Neural crest cell (in vitro differentiated cells): Measurements from ENCODE around the gene FRMD4A. TPM values are rescaled to one million over a fixed set of nuclear protein-coding genes. Genes with fewer than 3 reads are reported as not detected.

Experiments used
- DNase-seq: peaks from one replicate; pipeline ENCODE4 v3.0.0; 2021; ENCODE audit warnings: low read depth, mixed read lengths, low spot score
- H3K27ac Mint-ChIP-seq: one replicate; pipeline ENCODE4 v1.8.0; 2021; ENCODE audit warnings: mild to moderate bottlenecking, mixed read lengths; ENCODE audit not compliant: unreplicated experiment
- H3K27me3 Mint-ChIP-seq: 2 replicates; pipeline ENCODE4 v1.8.0; 2021; ENCODE audit warnings: low read depth, mild to moderate bottlenecking, mixed read lengths
- H3K36me3 Mint-ChIP-seq: 2 replicates; pipeline ENCODE4 v1.8.0; 2021; ENCODE audit warnings: low read depth, mild to moderate bottlenecking, mixed read lengths
- H3K4me1 Mint-ChIP-seq: 2 replicates; pipeline ENCODE4 v1.8.0; 2021; ENCODE audit warnings: mixed read lengths
- H3K4me3 Mint-ChIP-seq: one replicate; pipeline ENCODE4 v1.8.0; 2021; ENCODE audit warnings: mild to moderate bottlenecking, mixed read lengths
- H3K9me3 Mint-ChIP-seq: 2 replicates; pipeline ENCODE4 v1.8.0; 2021; ENCODE audit warnings: mixed read lengths
- CTCF ChIP-seq: fragments of 200-600 bp; sonication (generic); conservative IDR thresholded peaks from 2 replicates; pipeline ENCODE4 v1.5.0; 2021; ENCODE audit warnings: antibody characterized with exemption, mild to moderate bottlenecking
- total RNA-seq: library from RNA; stranded (reverse); gene quantifications from 2 replicates; pipeline ENCODE4 v1.2.1, GENCODE V29; 2021

FRMD4A gene
- total RNA-seq, 1 donor from 2014 or later: 65.3 TPM

DNA sequence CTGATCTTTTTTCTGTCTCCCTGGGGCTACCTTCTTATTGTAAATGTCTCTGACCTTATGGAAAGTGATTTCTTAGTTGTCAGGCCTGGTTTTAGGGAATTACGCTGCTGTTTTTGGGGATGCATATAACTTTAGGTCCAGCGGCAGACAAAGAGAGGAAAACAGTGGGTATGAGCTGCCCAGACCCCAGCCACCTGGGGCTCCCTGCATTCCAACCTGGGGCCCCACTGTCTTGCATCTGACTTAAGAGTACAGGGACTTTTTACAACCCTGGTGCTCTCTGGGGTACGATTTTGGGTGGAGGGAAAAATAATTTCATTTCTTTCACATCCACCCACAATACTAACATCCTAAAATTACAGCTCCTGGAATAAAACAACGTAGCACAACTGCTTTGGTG, 624.5 kb downstream of the FRMD4A start:
- Mint-ChIP-seq H3K4me1 (peaks cover 88% of the 10 kb centered on the region), H3K4me3 (peak overlapping the region; percentile 88), H3K9me3 (no peaks in the 10 kb centered on the region), H3K36me3 (peaks cover 21% of the 10 kb centered on the region), H3K27me3 (peaks cover 73% of the 10 kb centered on the region), H3K27ac (no peak overlapping the region)
- no peak for TF ChIP-seq CTCF
- no peak for DNase-seq

DNA sequence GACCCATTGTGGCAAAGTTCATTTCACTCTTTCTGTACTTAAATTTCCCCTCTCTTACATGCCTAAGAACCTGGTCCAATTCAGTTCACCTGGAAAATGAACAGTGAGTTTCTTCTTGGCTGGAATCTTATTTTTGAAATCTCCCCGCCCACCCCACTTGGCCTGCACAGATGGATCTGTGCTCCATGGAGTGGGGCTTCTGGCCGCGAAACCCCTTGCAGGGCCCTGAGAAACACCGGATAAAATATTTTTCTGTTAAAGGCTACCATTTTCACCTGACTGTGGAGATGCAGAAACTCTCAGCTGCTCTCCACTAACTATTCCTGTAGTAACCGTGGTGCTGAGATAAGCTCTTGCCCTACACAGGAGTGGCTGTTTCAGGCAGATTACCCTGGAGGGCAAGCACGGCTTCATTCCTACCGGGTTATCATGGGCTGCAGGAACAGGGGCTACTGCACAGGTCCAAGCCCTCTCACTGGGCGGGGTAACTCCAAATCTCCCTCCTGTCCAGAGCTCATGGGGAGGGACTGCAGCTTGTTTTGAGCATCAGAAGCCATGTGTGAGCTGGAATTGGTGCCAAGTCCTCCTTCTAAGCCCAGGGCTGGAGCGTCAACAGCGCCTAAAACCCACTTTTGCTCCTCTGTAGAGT, 625.1 kb downstream of the FRMD4A start:
- peak overlapping the region; percentile 88 for H3K4me3 Mint-ChIP-seq
- peaks cover 85% of the 10 kb centered on the region for H3K4me1 Mint-ChIP-seq
- DNase-seq: no peak
- H3K27ac Mint-ChIP-seq: no peak overlapping the region
- no peaks in the 10 kb centered on the region for H3K9me3 Mint-ChIP-seq
- no peak for TF ChIP-seq CTCF
- H3K36me3 Mint-ChIP-seq: peaks cover 21% of the 10 kb centered on the region
- H3K27me3 Mint-ChIP-seq: peaks cover 67% of the 10 kb centered on the region

- peaks cover 84% of the 10 kb centered on the region for H3K4me1 Mint-ChIP-seq
- no peaks in the 10 kb centered on the region for H3K9me3 Mint-ChIP-seq
- H3K27me3 Mint-ChIP-seq: peaks cover 61% of the 10 kb centered on the region
- H3K4me3 Mint-ChIP-seq: peak overlapping the region; percentile 88
- H3K36me3 Mint-ChIP-seq: peaks cover 23% of the 10 kb centered on the region
- DNase-seq: no peak
- TF ChIP-seq CTCF: no peak
- peak overlapping the region; percentile 74 for H3K27ac Mint-ChIP-seq
Observed at GRCh38 chr10:13704964-13705363, 625.8 kb downstream of the FRMD4A start.

- H3K27me3 Mint-ChIP-seq: peaks cover 52% of the 10 kb centered on the region
- TF ChIP-seq CTCF: no peak
- H3K27ac Mint-ChIP-seq: peak overlapping the region; percentile 35
- H3K36me3 Mint-ChIP-seq: peaks cover 28% of the 10 kb centered on the region
- no peak for DNase-seq
- peak overlapping the region; percentile 88 for H3K4me3 Mint-ChIP-seq
- peaks cover 78% of the 10 kb centered on the region for H3K4me1 Mint-ChIP-seq
- no peaks in the 10 kb centered on the region for H3K9me3 Mint-ChIP-seq
Observed at GRCh38 chr10:13703997-13704536, 626.7 kb downstream of the FRMD4A start.

DNA sequence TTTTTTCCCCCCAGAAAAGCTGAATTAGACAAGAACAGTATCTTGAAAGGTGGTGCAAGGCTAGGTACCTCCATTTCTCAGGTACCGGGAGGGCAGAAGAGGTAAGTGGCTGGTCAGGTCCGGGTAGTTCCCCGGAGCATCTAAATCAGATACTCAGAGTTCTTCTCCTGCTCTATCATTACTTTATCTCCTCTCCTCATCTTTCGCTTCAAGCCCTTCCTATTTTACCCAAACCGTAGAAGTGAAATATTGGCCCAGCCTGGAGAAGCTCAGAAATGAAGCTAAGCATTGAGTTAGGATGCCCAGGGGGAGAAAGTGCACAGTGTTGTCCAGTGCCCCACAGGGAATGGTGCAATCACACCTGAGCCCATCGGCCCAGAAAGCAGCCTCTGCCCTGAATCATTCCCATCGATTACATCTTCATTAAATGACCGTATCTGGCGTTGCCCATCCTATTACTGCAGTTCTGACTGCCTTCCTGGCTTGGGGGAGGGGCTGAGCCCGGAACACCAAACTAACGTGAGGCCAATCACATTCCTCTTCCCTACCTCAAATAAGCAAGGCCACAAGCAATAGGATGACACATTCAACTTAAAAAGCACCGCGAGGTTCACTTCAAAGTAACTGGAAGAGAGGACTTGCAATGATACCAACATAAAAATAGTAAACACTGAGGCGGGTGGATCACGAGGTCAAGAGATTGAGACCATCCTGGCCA, 627.5 kb downstream of the FRMD4A start:
- peaks cover 45% of the 10 kb centered on the region for H3K27me3 Mint-ChIP-seq
- peaks cover 70% of the 10 kb centered on the region for H3K4me1 Mint-ChIP-seq
- H3K4me3 Mint-ChIP-seq: peak overlapping the region; percentile 36
- peaks cover 28% of the 10 kb centered on the region for H3K36me3 Mint-ChIP-seq
- H3K27ac Mint-ChIP-seq: peak overlapping the region; percentile 87
- DNase-seq: no peak
- H3K9me3 Mint-ChIP-seq: no peaks in the 10 kb centered on the region
- no peak for TF ChIP-seq CTCF
